ENCODE data around the gene TMEM131. TPM values are rescaled to one million over a fixed set of nuclear protein-coding genes. Genes with fewer than 3 reads are reported as not detected.

The TMEM131 gene
- total RNA-seq, 2 donors from 2014 or later = 20.0 to 21.4 TPM

DNA sequence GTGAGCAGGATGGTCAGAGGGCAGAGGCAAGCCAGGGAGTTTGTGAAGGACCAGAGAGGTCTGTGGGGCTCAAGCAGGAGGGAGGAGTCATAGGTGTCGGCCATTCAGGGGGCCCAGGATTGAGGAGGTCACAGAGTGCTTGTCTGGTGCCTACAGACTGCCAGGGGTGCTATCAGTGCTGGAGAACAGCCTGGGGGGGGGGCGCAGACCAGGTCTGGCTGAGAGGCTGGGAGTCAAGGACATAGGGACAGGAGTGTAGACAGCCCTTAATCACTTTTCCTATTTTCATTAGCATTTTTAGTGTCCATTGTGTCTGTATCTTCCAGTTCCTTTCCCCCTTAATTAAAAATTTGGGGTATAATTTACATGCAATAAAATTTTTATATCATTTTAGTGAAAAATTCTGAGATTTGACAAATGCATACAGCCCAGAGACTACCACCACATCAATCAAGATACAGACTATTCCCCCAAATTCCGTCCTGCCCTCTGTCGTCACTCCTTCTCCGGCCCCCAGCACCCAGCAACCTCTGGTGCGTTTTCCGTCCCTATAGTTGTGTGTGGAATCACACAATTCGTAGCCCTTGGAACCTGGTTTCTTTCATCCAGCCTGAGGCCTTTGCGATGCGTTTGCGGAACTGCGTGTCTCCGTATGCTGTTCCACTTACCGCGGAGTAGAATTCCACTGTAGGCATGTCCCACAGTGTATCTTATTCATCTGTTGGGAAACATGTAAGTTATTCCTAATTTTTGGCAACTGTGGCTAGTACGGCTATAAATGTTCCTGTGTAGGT lies 276.2 kb downstream of the TMEM131 start:
- Histone ChIP-seq H3K9me3 (no peaks in the 10 kb centered on the region), H3K27me3 (no peaks in the 10 kb centered on the region), H3K27ac (no peak overlapping the region), H3K36me3 (replicated peaks in 1 of 2; ENCODE audit: insufficient read depth in 1 of 2, low read depth in 2 of 2) (no peaks in the 10 kb centered on the region), H3K4me3 (no peak overlapping the region), H3K4me1 (no peaks in the 10 kb centered on the region)
- ATAC-seq = no peak
- 80 to 87% methylated on average over 16 of the region's 16 CpGs for WGBS, 2 donors
- intact Hi-C loops (cut with DNase I) = no loop called here
- TF ChIP-seq, protein P1, sequence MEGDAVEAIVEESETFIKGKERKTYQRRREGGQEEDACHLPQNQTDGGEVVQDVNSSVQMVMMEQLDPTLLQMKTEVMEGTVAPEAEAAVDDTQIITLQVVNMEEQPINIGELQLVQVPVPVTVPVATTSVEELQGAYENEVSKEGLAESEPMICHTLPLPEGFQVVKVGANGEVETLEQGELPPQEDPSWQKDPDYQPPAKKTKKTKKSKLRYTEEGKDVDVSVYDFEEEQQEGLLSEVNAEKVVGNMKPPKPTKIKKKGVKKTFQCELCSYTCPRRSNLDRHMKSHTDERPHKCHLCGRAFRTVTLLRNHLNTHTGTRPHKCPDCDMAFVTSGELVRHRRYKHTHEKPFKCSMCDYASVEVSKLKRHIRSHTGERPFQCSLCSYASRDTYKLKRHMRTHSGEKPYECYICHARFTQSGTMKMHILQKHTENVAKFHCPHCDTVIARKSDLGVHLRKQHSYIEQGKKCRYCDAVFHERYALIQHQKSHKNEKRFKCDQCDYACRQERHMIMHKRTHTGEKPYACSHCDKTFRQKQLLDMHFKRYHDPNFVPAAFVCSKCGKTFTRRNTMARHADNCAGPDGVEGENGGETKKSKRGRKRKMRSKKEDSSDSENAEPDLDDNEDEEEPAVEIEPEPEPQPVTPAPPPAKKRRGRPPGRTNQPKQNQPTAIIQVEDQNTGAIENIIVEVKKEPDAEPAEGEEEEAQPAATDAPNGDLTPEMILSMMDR (IDR thresholded peaks at IDR 0.05) = no peak
- TF ChIP-seq POLR2A (IDR thresholded peaks at IDR 0.05) = no peak
- no peak for DNase-seq

DNA sequence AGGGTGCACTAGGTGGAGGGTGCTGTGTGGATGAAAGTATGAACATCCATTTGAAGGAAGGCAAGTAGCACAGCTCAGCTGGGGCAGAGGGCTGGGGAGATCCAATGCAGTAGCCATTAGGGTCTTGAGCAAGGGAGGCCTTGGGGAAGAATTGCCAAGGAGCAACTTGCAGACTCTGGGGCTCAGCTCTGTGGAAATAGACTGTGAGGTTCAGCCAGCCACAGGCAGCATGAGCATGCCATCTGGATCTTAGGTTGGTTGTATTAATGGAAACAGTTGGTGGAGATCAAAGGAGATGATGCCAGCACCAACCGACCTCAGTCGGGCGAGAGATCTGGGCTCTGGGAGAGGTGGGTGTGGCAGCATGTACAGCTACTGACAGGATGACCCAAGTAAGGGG lies 276.8 kb downstream of the TMEM131 start:
- Histone ChIP-seq H3K9me3 (no peaks in the 10 kb centered on the region), H3K36me3 (replicated peaks in 1 of 2; ENCODE audit: insufficient read depth in 1 of 2, low read depth in 2 of 2) (no peaks in the 10 kb centered on the region), H3K4me3 (no peak overlapping the region), H3K27me3 (no peaks in the 10 kb centered on the region), H3K4me1 (no peaks in the 10 kb centered on the region), H3K27ac (no peak overlapping the region)
- intact Hi-C loops (cut with DNase I) = no loop called here
- no peak for DNase-seq
- ATAC-seq = no peak
- WGBS, 2 donors = 93 to 100% methylated on average over 3 of the region's 3 CpGs
- no peak for TF ChIP-seq POLR2A (IDR thresholded peaks at IDR 0.05)
- TF ChIP-seq, protein P1 (IDR thresholded peaks at IDR 0.05) = no peak

DNA sequence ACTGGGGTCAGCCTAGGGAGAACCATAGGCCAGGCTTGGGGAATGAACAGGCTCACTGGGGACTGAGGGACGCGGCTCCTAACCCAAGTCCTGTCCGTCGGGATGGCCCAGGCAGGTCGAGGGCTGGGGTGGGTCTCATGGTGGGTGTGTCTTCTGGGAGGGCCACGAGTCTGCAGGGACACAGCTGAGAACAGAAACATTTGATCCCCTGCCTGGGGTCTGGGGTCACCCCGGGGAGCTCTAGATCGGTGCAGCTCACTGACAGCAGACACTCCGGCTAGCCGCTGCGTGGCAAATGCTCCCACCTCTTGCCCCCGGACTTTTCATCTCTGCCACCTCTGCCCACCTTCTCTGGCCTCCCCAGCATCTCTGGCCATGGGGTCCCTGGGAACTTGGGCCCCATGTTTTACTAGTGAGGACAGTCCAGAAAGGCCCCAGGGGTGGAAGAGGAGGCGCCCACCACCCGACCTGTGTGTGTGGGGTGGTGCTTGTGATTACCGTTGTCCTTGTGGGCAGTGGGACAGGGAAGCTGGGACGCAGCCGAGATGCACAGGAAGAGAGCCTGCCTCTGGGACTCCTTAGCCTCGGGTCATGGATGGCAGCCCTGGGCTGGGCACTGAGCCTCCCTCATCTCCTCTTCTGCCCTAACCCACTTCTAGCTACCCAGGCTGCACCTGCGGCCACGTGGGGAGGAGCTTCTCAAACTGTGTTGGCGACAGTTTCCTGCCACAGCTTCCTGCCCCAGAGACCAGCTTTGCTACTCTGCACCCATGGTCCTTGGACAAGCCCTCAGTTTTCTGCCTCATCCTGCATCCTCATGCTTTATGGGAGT lies 277.5 kb downstream of the TMEM131 start:
- DNase-seq (no peak), ATAC-seq (no peak)
- 65 to 78% methylated on average over 11 to 21 of the region's 21 CpGs for WGBS, 2 donors
- Histone ChIP-seq H3K4me3 (no peak overlapping the region), H3K4me1 (no peaks in the 10 kb centered on the region), H3K27me3 (no peaks in the 10 kb centered on the region), H3K27ac (no peak overlapping the region), H3K9me3 (no peaks in the 10 kb centered on the region), H3K36me3 (replicated peaks in 1 of 2; ENCODE audit: insufficient read depth in 1 of 2, low read depth in 2 of 2) (no peaks in the 10 kb centered on the region)
- TF ChIP-seq, protein P1 (IDR thresholded peaks at IDR 0.05) = no peak
- no peak for TF ChIP-seq POLR2A (IDR thresholded peaks at IDR 0.05)
- intact Hi-C loops (cut with DNase I) = no loop called here

DNA sequence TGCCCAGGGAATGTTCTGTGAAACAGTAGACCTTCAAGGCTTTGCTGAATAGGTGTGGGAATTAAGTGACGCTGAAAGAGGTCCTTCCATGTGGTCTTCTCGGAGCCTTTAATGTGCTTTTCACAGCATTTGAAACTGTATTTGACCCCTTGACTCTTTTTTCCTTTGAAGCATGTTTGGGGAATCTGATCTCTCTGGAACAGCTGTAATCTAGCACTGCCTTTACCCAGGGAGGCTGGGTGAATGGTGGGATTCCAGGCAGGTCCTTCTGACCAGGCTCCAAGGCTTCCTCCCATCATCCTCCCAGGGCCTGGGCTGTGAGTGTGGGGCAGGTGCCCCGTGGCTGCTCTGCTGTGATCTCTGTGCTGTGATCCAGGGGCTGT lies 278.1 kb downstream of the TMEM131 start:
- Histone ChIP-seq H3K4me3 (no peak overlapping the region), H3K9me3 (no peaks in the 10 kb centered on the region), H3K36me3 (replicated peaks in 1 of 2; ENCODE audit: insufficient read depth in 1 of 2, low read depth in 2 of 2) (no peaks in the 10 kb centered on the region), H3K27ac (no peak overlapping the region), H3K4me1 (no peaks in the 10 kb centered on the region), H3K27me3 (no peaks in the 10 kb centered on the region)
- intact Hi-C loops (cut with DNase I) = no loop called here
- TF ChIP-seq, protein P1 (IDR thresholded peaks at IDR 0.05) = no peak
- TF ChIP-seq POLR2A (IDR thresholded peaks at IDR 0.05) = no peak
- ATAC-seq (no peak), DNase-seq (no peak)
- WGBS, 2 donors = 29 to 56% methylated on average over 3 of the region's 3 CpGs
